HCT116 (cell line): ENCODE results near the gene ATG2B.

Source experiments
- CTCF ChIP-seq, 3 experiments: fragments of 200-600 bp in 1 of 3; sonication (generic) in 1 of 3; IDR thresholded peaks in 2 of 3; conservative IDR thresholded peaks in 1 of 3; 2 replicates each; pipeline ENCODE4 v1.5.1; 2012 to 2017; ENCODE audit warnings: low read depth in 2 of 3, low read length in 2 of 3, antibody characterized with exemption in 1 of 3, borderline replicate concordance in 1 of 3, control low read depth in 1 of 3, mild to moderate bottlenecking in 1 of 3, mixed read lengths in 1 of 3, mixed run types in 1 of 3, moderate library complexity in 1 of 3; ENCODE audit not compliant: insufficient read depth in 1 of 3
- EZH2phosphoT487 ChIP-seq: fragments of 200-600 bp; IDR thresholded peaks from 2 replicates; pipeline ENCODE4 v1.6.1; 2018; ENCODE audit warnings: antibody characterized with exemption, borderline replicate concordance
- FOSL1 ChIP-seq: IDR thresholded peaks from 2 replicates; pipeline ENCODE4 v1.6.1; 2012; ENCODE audit warnings: low read depth
- JUND ChIP-seq: IDR thresholded peaks from 2 replicates; pipeline ENCODE4 v1.6.1; 2012
- POLR2A ChIP-seq: IDR thresholded peaks from 2 replicates; pipeline ENCODE4 v1.7.0; 2011; ENCODE audit warnings: borderline replicate concordance; ENCODE audit not compliant: insufficient read depth, insufficient read length; ENCODE audit errors: extremely low read depth
- POLR2AphosphoS5 ChIP-seq: IDR thresholded peaks from 2 replicates; pipeline ENCODE4 v1.6.1; 2011; ENCODE audit warnings: mild to moderate bottlenecking, low read depth, low read length, moderate library complexity
- SIN3A ChIP-seq: IDR thresholded peaks from 2 replicates; pipeline ENCODE4 v1.6.1; 2012; ENCODE audit warnings: low read depth
- SP1 ChIP-seq: IDR thresholded peaks from 2 replicates; pipeline ENCODE4 v1.6.1; 2012; ENCODE audit warnings: low read depth
- ZFX ChIP-seq: fragments of 450-650 bp; IDR thresholded peaks from 2 replicates; pipeline ENCODE4 v1.6.1; 2017
- TF ChIP-seq, protein P1 (sequence below): IDR thresholded peaks from 2 replicates; pipeline ENCODE4 v1.6.1; 2012

DNA sequence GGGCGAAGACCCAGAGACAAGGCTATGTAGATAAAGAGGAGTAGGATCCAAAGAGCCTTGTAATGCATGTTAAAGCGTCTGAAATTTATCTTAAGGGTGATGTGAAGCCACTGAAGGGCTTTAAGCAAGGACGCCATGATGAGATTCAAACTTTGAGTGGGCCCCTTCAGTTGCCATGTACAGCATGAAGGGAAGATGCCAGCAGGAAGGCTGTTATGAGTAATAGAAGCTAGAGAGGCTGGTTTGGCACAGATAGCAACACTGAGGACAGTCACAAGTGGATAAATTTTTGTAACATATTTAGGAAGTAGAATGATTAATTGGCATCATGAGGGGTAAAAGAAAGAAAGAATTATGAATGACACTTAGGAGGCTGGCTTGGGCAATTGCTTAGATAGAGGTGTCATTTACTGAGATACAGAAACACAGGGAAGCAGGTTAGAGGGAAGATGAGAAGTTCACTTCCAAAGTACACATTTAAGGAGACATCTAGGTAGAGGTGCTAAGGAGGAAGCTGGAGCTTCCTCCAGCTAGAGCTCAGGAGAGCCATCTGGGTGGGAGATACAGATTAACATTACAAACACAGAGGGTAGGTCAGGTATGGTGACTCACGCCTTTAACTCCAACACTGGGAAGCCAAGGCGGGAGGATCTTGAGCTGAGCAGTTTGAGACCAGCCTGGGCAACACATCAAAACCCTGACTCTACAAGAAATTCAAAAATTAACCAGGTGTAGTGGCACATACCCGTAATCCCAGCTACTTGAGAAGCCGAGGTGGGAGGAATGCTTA lies 13.7 kb downstream of the ATG2B start:
- TF ChIP-seq JUND = no peak
- TF ChIP-seq CTCF (IDR thresholded peaks at IDR 0.05 in 2 of 3, conservative IDR thresholded peaks at IDR 0.05 in 1 of 3; ENCODE audit: borderline replicate concordance in 1 of 3, insufficient read depth in 1 of 3, low read depth in 2 of 3, low read length in 2 of 3) = no peak
- TF ChIP-seq ZFX = no peak
- no peak for TF ChIP-seq SIN3A
- TF ChIP-seq, protein P1, sequence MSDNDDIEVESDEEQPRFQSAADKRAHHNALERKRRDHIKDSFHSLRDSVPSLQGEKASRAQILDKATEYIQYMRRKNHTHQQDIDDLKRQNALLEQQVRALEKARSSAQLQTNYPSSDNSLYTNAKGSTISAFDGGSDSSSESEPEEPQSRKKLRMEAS = no peak
- TF ChIP-seq POLR2A = no peak
- no peak for TF ChIP-seq SP1
- no peak for TF ChIP-seq POLR2AphosphoS5
- no peak for TF ChIP-seq EZH2phosphoT487
- TF ChIP-seq FOSL1 = no peak
